ENCODE results near the gene LCP1. TPM values are rescaled to one million over a fixed set of nuclear protein-coding genes. Genes with fewer than 3 reads are reported as not detected.

The LCP1 gene
- polyA plus RNA-seq, 1 donor (not counting 4 experiments of a cell fraction or from before 2014, with no cell fraction given) = 2.5 TPM

DNA sequence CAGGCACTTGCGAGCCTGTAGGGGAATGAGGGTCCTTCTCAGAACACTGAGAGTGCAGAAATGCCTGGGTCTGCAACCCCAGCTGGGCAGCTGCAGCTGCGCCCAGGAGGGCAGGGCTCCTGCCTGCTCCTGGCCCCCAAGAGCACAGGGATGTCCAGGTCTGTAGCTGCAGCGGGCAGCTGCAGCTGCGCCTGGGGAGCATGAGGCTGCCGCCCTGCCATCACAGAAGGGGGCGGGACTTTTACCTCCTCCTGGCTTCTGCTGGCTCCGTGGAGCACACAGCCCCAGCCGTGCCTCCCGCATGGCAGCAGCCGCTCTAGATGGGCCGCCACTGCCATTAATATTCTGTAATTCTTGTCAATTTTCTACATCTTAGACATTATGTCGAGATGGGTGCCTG is 95.0 kb downstream of the LCP1 start:
- Histone ChIP-seq H2AFZ (ENCODE audit: control insufficient read depth, low read length) (no peak overlapping the region), H3K36me3 (ENCODE audit: control insufficient read depth in 2 of 2, extremely low read depth in 1 of 2, insufficient read depth in 2 of 2, low read length in 2 of 2) (no peaks in the 10 kb centered on the region), H3K4me1 (ENCODE audit: control insufficient read depth, extremely low read depth, insufficient read depth, low read length) (no peaks in the 10 kb centered on the region), H3K27ac (ENCODE audit: control insufficient read depth, insufficient read depth, low read length) (no peak overlapping the region), H3K9me1 (ENCODE audit: control insufficient read depth, extremely low read depth, insufficient read depth, low read length) (no peaks in the 10 kb centered on the region), H4K20me1 (ENCODE audit: control insufficient read depth, extremely low read depth, insufficient read depth, low read length) (no peaks in the 10 kb centered on the region), H3K27me3 (ENCODE audit: control insufficient read depth, extremely low read depth, insufficient read depth, low read length) (no peaks in the 10 kb centered on the region), H3K79me2 (ENCODE audit: control insufficient read depth, insufficient read depth, low read length) (no peaks in the 10 kb centered on the region), H3K9me3 (ENCODE audit: control insufficient read depth, low read depth, low read length) (no peaks in the 10 kb centered on the region), H3K4me2 (ENCODE audit: control insufficient read depth, extremely low read depth, insufficient read depth, low read depth, low read length) (no peak overlapping the region), H3K9ac (ENCODE audit: control insufficient read depth, extremely low read depth, insufficient read depth, low read length) (no peak overlapping the region), H3K4me3 (ENCODE audit: control insufficient read depth in 2 of 3, extremely low read depth in 1 of 3, insufficient read depth in 2 of 3, low read depth in 1 of 3, low read length in 3 of 3) (no peak overlapping the region)
- dilution Hi-C loops (cut with MboI; ENCODE audit: extremely low pct_ligation_motif_present, low sequenced_read_pairs) = no loop called here
- FAIRE-seq = no peak
- TF ChIP-seq EZH2 (IDR thresholded peaks at IDR 0.05; ENCODE audit: low read length) = no peak
- TF ChIP-seq, protein P1, sequence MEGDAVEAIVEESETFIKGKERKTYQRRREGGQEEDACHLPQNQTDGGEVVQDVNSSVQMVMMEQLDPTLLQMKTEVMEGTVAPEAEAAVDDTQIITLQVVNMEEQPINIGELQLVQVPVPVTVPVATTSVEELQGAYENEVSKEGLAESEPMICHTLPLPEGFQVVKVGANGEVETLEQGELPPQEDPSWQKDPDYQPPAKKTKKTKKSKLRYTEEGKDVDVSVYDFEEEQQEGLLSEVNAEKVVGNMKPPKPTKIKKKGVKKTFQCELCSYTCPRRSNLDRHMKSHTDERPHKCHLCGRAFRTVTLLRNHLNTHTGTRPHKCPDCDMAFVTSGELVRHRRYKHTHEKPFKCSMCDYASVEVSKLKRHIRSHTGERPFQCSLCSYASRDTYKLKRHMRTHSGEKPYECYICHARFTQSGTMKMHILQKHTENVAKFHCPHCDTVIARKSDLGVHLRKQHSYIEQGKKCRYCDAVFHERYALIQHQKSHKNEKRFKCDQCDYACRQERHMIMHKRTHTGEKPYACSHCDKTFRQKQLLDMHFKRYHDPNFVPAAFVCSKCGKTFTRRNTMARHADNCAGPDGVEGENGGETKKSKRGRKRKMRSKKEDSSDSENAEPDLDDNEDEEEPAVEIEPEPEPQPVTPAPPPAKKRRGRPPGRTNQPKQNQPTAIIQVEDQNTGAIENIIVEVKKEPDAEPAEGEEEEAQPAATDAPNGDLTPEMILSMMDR (optimal IDR thresholded peaks at IDR 0.05 in 1 of 3, IDR thresholded peaks at IDR 0.05 in 1 of 3, conservative IDR thresholded peaks at IDR 0.05 in 1 of 3; ENCODE audit: extremely low read depth in 1 of 3, insufficient read depth in 2 of 3, low read length in 3 of 3) = no peak
- DNase-seq (ENCODE audit: low read depth, low spot score) = no peak

DNA sequence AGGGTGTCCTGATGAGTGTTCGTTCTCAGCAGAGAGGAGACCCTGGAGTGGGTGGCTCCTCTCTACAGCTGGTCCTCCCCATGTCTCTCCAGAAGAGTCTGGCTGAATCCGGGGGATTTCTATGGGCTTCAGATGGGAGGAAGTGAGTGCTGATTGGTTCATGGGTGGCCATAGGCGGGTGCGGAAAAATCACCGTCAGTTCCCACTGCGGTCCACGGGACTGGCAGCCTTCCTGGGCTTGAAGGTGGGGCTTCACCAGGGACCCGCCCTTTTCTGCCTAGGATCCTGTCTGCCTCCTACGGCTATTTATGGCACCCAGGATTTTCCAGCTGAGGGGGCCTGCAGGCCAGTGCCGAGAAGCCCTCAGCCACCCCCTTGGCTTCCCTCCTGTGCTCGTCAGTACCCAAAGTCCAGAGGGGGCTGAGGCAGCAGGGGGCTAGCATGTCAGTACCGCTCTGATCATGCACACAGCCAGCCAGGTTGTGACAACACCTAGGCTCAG is 95.5 kb downstream of the LCP1 start:
- no peaks in the 10 kb centered on the region for H3K9me1 ChIP-seq (ENCODE audit: control insufficient read depth, extremely low read depth, insufficient read depth, low read length)
- FAIRE-seq (no peak), DNase-seq (ENCODE audit: low read depth, low spot score) (no peak)
- TF ChIP-seq EZH2 (IDR thresholded peaks at IDR 0.05; ENCODE audit: low read length) = no peak
- TF ChIP-seq, protein P1 (optimal IDR thresholded peaks at IDR 0.05 in 1 of 3, IDR thresholded peaks at IDR 0.05 in 1 of 3, conservative IDR thresholded peaks at IDR 0.05 in 1 of 3; ENCODE audit: extremely low read depth in 1 of 3, insufficient read depth in 2 of 3, low read length in 3 of 3) = no peak
- no peak overlapping the region for H3K4me3 ChIP-seq (ENCODE audit: control insufficient read depth in 2 of 3, extremely low read depth in 1 of 3, insufficient read depth in 2 of 3, low read depth in 1 of 3, low read length in 3 of 3)
- no peak overlapping the region for H2AFZ ChIP-seq (ENCODE audit: control insufficient read depth, low read length)
- no peak overlapping the region for H3K9ac ChIP-seq (ENCODE audit: control insufficient read depth, extremely low read depth, insufficient read depth, low read length)
- no peaks in the 10 kb centered on the region for H3K27me3 ChIP-seq (ENCODE audit: control insufficient read depth, extremely low read depth, insufficient read depth, low read length)
- dilution Hi-C loops (cut with MboI; ENCODE audit: extremely low pct_ligation_motif_present, low sequenced_read_pairs) = no loop called here
- no peaks in the 10 kb centered on the region for H3K9me3 ChIP-seq (ENCODE audit: control insufficient read depth, low read depth, low read length)
- H3K4me2 ChIP-seq (ENCODE audit: control insufficient read depth, extremely low read depth, insufficient read depth, low read depth, low read length) = no peak overlapping the region
- H3K27ac ChIP-seq (ENCODE audit: control insufficient read depth, insufficient read depth, low read length) = no peak overlapping the region
- H3K79me2 ChIP-seq (ENCODE audit: control insufficient read depth, insufficient read depth, low read length) = no peaks in the 10 kb centered on the region
- H3K36me3 ChIP-seq (ENCODE audit: control insufficient read depth in 2 of 2, extremely low read depth in 1 of 2, insufficient read depth in 2 of 2, low read length in 2 of 2) = no peaks in the 10 kb centered on the region
- H4K20me1 ChIP-seq (ENCODE audit: control insufficient read depth, extremely low read depth, insufficient read depth, low read length) = no peaks in the 10 kb centered on the region
- no peaks in the 10 kb centered on the region for H3K4me1 ChIP-seq (ENCODE audit: control insufficient read depth, extremely low read depth, insufficient read depth, low read length)
